ENCODE measurements around the gene FNDC3B.

FNDC3B gene

DNA sequence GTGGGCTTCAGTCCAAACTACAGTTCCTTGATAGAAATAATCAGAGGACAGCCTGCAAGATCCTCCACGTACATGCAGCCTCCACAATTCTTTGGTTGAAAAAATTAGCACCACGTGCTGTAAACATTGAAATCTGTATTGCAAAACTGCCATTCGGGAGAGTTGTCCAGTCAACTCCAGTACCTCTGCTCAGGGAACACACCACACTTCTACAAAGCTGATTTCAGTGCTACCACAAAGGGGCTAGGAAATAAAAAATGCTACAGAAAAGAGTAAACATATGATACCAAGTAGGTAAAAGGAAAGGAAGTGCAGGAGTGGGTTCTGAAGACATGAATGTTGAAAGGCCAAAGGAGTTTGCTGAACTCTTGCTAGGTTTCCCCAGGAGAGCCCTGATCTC, 368.5 kb downstream of the FNDC3B start:
- no peaks in the 10 kb centered on the region for H3K4me1 ChIP-seq (ENCODE audit: control insufficient read depth, insufficient read depth, low read length)
- H3K27ac ChIP-seq (ENCODE audit: extremely low read depth, low read depth, low read length), result no peak overlapping the region
- no peaks in the 10 kb centered on the region for H3K36me3 ChIP-seq (ENCODE audit: control insufficient read depth in 2 of 2, insufficient read depth in 1 of 2, low read length in 2 of 2)
- TF ChIP-seq SALL2 (tag by site-specific recombination; IDR thresholded peaks at IDR 0.05; ENCODE audit: borderline replicate concordance) (no peak), GLIS1 (tag by site-specific recombination; IDR thresholded peaks at IDR 0.05) (no peak), ZNF138 (tag by site-specific recombination; IDR thresholded peaks at IDR 0.05; ENCODE audit: borderline replicate concordance) (no peak), ZNF292 (tag by site-specific recombination; IDR thresholded peaks at IDR 0.05; ENCODE audit: borderline replicate concordance, low read depth) (no peak), ZBTB8A (tag by site-specific recombination; IDR thresholded peaks at IDR 0.05) (no peak), ZNF791 (tag by site-specific recombination; IDR thresholded peaks at IDR 0.05) (no peak), SETDB1 (IDR thresholded peaks at IDR 0.05; ENCODE audit: insufficient read length, low read length) (no peak), ZNF701 (tag by site-specific recombination; IDR thresholded peaks at IDR 0.05) (no peak), ZNF174 (tag by site-specific recombination; IDR thresholded peaks at IDR 0.05) (no peak), ZNF223 (tag by site-specific recombination; IDR thresholded peaks at IDR 0.05) (no peak), ZNF324 (tag by site-specific recombination; IDR thresholded peaks at IDR 0.05) (no peak), HOXD13 (CRISPR knock-in tag; IDR thresholded peaks at IDR 0.05; ENCODE audit: borderline replicate concordance) (no peak), ZNF610 (tag by site-specific recombination; IDR thresholded peaks at IDR 0.05; ENCODE audit: borderline replicate concordance) (no peak)
- CTCF ChIA-PET, result interaction anchor here (0.6 kb wide), 2 partner anchors 34 to 53 kb away, joined by 3 to 4 read pairs; no protein-coding TSS in a partner anchor
- POLR2A ChIA-PET, result no interaction called here
- no peaks in the 10 kb centered on the region for H3K9me3 ChIP-seq (ENCODE audit: control insufficient read depth, insufficient read depth, low read depth, low read length)
- H3K4me3 ChIP-seq (ENCODE audit: low read depth, low read length), result no peak overlapping the region

DNA sequence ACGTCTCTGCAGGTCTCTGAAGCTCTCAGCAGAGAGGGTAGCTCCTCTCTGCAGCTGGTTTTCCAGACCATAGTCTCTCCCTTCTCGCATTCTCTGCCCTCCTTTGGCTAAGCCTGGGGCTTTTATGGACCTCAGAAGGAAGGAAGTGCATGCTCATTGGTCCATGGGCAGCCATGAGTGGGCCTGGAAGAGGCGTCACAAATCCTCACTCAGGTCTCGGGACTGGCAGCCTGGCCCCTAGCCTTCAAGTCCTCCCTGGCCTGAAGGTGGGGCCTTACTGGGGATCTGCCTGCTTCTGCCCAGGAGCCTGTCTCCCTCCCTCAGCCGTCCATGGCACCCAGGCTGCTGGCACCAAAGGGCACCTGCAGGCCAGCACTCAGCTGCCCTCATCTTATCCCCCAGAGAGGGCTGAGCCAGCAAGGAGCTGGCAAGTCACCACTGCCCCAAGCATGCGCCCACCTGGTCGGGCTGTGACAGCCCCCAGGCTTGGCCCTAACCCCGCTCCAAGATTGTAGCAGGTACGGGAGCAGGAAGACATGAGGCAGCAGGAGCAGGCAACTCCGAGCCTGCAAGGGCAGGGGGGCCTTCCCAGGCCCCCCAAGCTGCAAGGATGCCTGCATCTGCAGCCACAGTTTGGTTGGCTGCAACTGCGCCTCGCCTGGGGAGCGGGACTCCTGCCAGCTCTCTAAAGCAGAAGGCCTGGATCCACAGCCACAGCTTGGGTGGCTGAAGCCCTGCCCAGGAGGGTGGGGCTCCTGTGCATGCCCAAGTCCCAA, 371.5 kb downstream of the FNDC3B start:
- no peaks in the 10 kb centered on the region for H3K36me3 ChIP-seq (ENCODE audit: control insufficient read depth in 2 of 2, insufficient read depth in 1 of 2, low read length in 2 of 2)
- no peak overlapping the region for H3K4me3 ChIP-seq (ENCODE audit: low read depth, low read length)
- ChIA-PET CTCF (no interaction called here), POLR2A (no interaction called here)
- H3K4me1 ChIP-seq (ENCODE audit: control insufficient read depth, insufficient read depth, low read length), result no peaks in the 10 kb centered on the region
- no peak for TF ChIP-seq ZNF2 (tag by site-specific recombination; IDR thresholded peaks at IDR 0.05)
- no peak for TF ChIP-seq ZFP69B (tag by site-specific recombination; IDR thresholded peaks at IDR 0.05)
- TF ChIP-seq MEIS1 (CRISPR knock-in tag; IDR thresholded peaks at IDR 0.05; ENCODE audit: borderline replicate concordance), result no peak
- TF ChIP-seq, protein P1, sequence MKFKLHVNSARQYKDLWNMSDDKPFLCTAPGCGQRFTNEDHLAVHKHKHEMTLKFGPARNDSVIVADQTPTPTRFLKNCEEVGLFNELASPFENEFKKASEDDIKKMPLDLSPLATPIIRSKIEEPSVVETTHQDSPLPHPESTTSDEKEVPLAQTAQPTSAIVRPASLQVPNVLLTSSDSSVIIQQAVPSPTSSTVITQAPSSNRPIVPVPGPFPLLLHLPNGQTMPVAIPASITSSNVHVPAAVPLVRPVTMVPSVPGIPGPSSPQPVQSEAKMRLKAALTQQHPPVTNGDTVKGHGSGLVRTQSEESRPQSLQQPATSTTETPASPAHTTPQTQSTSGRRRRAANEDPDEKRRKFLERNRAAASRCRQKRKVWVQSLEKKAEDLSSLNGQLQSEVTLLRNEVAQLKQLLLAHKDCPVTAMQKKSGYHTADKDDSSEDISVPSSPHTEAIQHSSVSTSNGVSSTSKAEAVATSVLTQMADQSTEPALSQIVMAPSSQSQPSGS (tag by site-specific recombination; IDR thresholded peaks at IDR 0.05; ENCODE audit: low read depth), result no peak
- TF ChIP-seq, protein P2, sequence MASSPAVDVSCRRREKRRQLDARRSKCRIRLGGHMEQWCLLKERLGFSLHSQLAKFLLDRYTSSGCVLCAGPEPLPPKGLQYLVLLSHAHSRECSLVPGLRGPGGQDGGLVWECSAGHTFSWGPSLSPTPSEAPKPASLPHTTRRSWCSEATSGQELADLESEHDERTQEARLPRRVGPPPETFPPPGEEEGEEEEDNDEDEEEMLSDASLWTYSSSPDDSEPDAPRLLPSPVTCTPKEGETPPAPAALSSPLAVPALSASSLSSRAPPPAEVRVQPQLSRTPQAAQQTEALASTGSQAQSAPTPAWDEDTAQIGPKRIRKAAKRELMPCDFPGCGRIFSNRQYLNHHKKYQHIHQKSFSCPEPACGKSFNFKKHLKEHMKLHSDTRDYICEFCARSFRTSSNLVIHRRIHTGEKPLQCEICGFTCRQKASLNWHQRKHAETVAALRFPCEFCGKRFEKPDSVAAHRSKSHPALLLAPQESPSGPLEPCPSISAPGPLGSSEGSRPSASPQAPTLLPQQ (tag by site-specific recombination; IDR thresholded peaks at IDR 0.05), result no peak
- TF ChIP-seq ZNF174 (tag by site-specific recombination; IDR thresholded peaks at IDR 0.05), result no peak
- no peak overlapping the region for H3K27ac ChIP-seq (ENCODE audit: extremely low read depth, low read depth, low read length)
- no peaks in the 10 kb centered on the region for H3K9me3 ChIP-seq (ENCODE audit: control insufficient read depth, insufficient read depth, low read depth, low read length)

DNA sequence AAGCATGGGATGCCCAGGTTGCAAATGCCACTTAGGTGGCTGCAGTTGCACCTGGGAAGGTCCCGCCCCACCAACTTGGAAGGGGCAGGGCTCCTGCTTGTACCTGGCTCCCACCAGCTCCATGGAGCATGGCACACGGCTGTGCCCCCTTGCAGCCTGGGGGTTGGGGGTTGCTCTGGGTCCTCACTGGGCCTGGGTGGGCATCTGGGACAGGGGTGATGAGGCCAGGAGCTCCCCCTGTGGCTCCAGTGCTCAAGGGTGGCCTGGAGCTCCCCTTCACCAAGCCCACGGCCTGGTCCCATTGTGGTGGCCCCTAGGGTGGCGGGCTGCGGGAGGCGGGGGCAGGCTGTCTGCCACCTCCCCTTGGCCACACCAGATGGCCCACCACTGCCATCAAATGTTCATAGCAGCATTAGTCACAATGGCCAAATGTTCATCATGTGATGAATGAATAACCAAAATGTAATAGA, 372.1 kb downstream of the FNDC3B start:
- no peaks in the 10 kb centered on the region for H3K36me3 ChIP-seq (ENCODE audit: control insufficient read depth in 2 of 2, insufficient read depth in 1 of 2, low read length in 2 of 2)
- no peak overlapping the region for H3K27ac ChIP-seq (ENCODE audit: extremely low read depth, low read depth, low read length)
- ChIA-PET CTCF (no interaction called here), POLR2A (no interaction called here)
- no peak for TF ChIP-seq ZNF274 (IDR thresholded peaks at IDR 0.05; ENCODE audit: low read length)
- TF ChIP-seq ZNF274 (tag by site-specific recombination; IDR thresholded peaks at IDR 0.05; ENCODE audit: borderline replicate concordance), result no peak
- TF ChIP-seq ZNF624 (tag by site-specific recombination; IDR thresholded peaks at IDR 0.05), result no peak
- no peak for TF ChIP-seq ZNF404 (tag by site-specific recombination; IDR thresholded peaks at IDR 0.05)
- no peak for TF ChIP-seq ZNF530 (tag by site-specific recombination; IDR thresholded peaks at IDR 0.05; ENCODE audit: low read depth)
- no peak for TF ChIP-seq TRIM28 (IDR thresholded peaks at IDR 0.05; ENCODE audit: borderline replicate concordance, low read length)
- TF ChIP-seq, protein P3, sequence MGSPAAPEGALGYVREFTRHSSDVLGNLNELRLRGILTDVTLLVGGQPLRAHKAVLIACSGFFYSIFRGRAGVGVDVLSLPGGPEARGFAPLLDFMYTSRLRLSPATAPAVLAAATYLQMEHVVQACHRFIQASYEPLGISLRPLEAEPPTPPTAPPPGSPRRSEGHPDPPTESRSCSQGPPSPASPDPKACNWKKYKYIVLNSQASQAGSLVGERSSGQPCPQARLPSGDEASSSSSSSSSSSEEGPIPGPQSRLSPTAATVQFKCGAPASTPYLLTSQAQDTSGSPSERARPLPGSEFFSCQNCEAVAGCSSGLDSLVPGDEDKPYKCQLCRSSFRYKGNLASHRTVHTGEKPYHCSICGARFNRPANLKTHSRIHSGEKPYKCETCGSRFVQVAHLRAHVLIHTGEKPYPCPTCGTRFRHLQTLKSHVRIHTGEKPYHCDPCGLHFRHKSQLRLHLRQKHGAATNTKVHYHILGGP (tag by site-specific recombination; IDR thresholded peaks at IDR 0.05), result no peak
- H3K4me1 ChIP-seq (ENCODE audit: control insufficient read depth, insufficient read depth, low read length), result no peaks in the 10 kb centered on the region
- no peaks in the 10 kb centered on the region for H3K9me3 ChIP-seq (ENCODE audit: control insufficient read depth, insufficient read depth, low read depth, low read length)
- H3K4me3 ChIP-seq (ENCODE audit: low read depth, low read length), result no peak overlapping the region
